HG02970 (cell line): ENCODE results near the gene WNT9A.

ENCODE experiments used
- ATAC-seq: cut with Tn5 transposase; IDR thresholded peaks from one replicate; pipeline ENCODE4 v1.9.1; 2021; ENCODE audit warnings: mild to moderate bottlenecking, moderate library complexity, moderate number of reproducible peaks; ENCODE audit not compliant: unreplicated experiment, low FRiP score

WNT9A gene

GRCh38 chr1:227900571-227901051 lies 47.1 kb downstream of the WNT9A start:
- no peak for ATAC-seq

GRCh38 chr1:227899820-227900449 lies 47.8 kb downstream of the WNT9A start:
- ATAC-seq, result no peak

GRCh38 chr1:227899141-227899819 lies 48.5 kb downstream of the WNT9A start:
- ATAC-seq, result no peak

- ATAC-seq, result no peak
These were observed 49.1 kb downstream of the WNT9A start for GRCh38 chr1:227898502-227899140.

GRCh38 chr1:227897704-227898438 lies 49.9 kb downstream of the WNT9A start:
- ATAC-seq, result no peak

- no peak for ATAC-seq
These were observed 50.7 kb downstream of the WNT9A start for GRCh38 chr1:227896710-227897655.

- no peak for ATAC-seq
These were observed 51.7 kb downstream of the WNT9A start for GRCh38 chr1:227895828-227896685.

- no peak for ATAC-seq
These were observed 52.8 kb downstream of the WNT9A start for GRCh38 chr1:227894831-227895451.

GRCh38 chr1:227893949-227894721 lies 53.6 kb downstream of the WNT9A start:
- no peak for ATAC-seq

- ATAC-seq, result no peak
These were observed 54.3 kb downstream of the WNT9A start for GRCh38 chr1:227893300-227893948.

GRCh38 chr1:227892489-227893299 lies 55.0 kb downstream of the WNT9A start:
- ATAC-seq, result no peak

- ATAC-seq, result no peak
These were observed 55.7 kb downstream of the WNT9A start for GRCh38 chr1:227891955-227892488.

GRCh38 chr1:227891223-227891954 lies 56.3 kb downstream of the WNT9A start:
- no peak for ATAC-seq

- ATAC-seq, result no peak
These were observed 57.1 kb downstream of the WNT9A start for GRCh38 chr1:227890451-227891222.
